Endometrium (tissue), 2 donors: ENCODE data around the gene TK1.

Source experiments
- FAIRE-seq: peaks from 2 replicates; lab custom pipeline; 2012; peaks lifted over from hg19 to GRCh38; lab: Jason Lieb, UNC
- donor health status: control.
- donor health status: control.

TK1 gene

GRCh38 chr17:78133179-78133951 lies 53.5 kb downstream of the TK1 start:
- no peak for FAIRE-seq

GRCh38 chr17:78132767-78133178 lies 54.1 kb downstream of the TK1 start:
- FAIRE-seq: no peak

- no peak for FAIRE-seq
These were observed 54.7 kb downstream of the TK1 start for GRCh38 chr17:78132084-78132676.

GRCh38 chr17:78131172-78132083 lies 55.4 kb downstream of the TK1 start:
- FAIRE-seq: no peak

GRCh38 chr17:78130437-78131101 lies 56.3 kb downstream of the TK1 start, which contains the start of gene TMC8:
TMC8 (plus strand) TSS chr17:78130771; CDS start chr17:78131589, 818 bp downstream.
- no peak for FAIRE-seq

- FAIRE-seq: no peak
These were observed 56.8 kb downstream of the TK1 start for GRCh38 chr17:78130090-78130436.

GRCh38 chr17:78129351-78130089 lies 57.3 kb downstream of the TK1 start:
- FAIRE-seq: no peak

- no peak for FAIRE-seq
These were observed 58.1 kb downstream of the TK1 start, which contains the start of gene TMC6 for GRCh38 chr17:78128551-78129350. TMC6 (minus strand) TSS chr17:78128755; CDS start chr17:78126832, 1,923 bp downstream.

GRCh38 chr17:78127888-78128550 lies 58.8 kb downstream of the TK1 start:
- no peak for FAIRE-seq

- FAIRE-seq: no peak
These were observed 59.5 kb downstream of the TK1 start for GRCh38 chr17:78127239-78127887.

GRCh38 chr17:78126895-78127238 lies 60.0 kb downstream of the TK1 start:
- FAIRE-seq: no peak

GRCh38 chr17:78125976-78126894 lies 60.6 kb downstream of the TK1 start:
- no peak for FAIRE-seq

- no peak for FAIRE-seq
These were observed 61.5 kb downstream of the TK1 start for GRCh38 chr17:78125138-78125913.

GRCh38 chr17:78124836-78125137 lies 62.1 kb downstream of the TK1 start:
- no peak for FAIRE-seq
